C4-2B (cell line): ENCODE measurements around the gene PPDPF.

Experiments used
- ZFX ChIP-seq: fragments of 450-650 bp; IDR thresholded peaks from 2 replicates; pipeline ENCODE4 v1.6.1; 2017
- TF ChIP-seq, protein P1 (sequence below): fragments of 450-650 bp; conservative IDR thresholded peaks from 2 replicates; pipeline ENCODE4 v1.5.1; 2017; ENCODE audit warnings: mild to moderate bottlenecking

DNA sequence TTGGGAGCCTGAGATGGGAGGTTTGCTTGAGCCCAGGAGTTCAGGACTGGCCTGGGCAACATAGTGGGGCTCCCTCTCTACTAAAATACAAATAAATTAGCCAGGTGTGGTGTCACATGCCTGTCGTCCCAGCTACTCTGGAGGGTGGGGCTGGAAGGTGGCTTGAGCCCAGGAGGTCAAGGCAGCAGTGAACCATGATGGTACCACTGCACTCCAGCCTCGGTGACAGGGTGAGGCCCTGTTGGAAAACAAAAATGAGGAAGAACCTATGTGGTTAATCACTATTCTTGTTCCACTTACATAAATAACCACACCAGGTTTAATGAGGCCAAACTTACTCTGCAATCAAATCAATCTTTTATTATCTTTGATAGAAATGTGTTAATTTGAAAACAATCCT is 5.4 kb downstream of the PPDPF start:
- TF ChIP-seq, protein P1, sequence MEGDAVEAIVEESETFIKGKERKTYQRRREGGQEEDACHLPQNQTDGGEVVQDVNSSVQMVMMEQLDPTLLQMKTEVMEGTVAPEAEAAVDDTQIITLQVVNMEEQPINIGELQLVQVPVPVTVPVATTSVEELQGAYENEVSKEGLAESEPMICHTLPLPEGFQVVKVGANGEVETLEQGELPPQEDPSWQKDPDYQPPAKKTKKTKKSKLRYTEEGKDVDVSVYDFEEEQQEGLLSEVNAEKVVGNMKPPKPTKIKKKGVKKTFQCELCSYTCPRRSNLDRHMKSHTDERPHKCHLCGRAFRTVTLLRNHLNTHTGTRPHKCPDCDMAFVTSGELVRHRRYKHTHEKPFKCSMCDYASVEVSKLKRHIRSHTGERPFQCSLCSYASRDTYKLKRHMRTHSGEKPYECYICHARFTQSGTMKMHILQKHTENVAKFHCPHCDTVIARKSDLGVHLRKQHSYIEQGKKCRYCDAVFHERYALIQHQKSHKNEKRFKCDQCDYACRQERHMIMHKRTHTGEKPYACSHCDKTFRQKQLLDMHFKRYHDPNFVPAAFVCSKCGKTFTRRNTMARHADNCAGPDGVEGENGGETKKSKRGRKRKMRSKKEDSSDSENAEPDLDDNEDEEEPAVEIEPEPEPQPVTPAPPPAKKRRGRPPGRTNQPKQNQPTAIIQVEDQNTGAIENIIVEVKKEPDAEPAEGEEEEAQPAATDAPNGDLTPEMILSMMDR, result no peak
- TF ChIP-seq ZFX, result no peak
